ENCODE results near the gene HEG1. TPM values are rescaled to one million over a fixed set of nuclear protein-coding genes. Genes with fewer than 3 reads are reported as not detected.

The HEG1 gene
- total RNA-seq, 2 experiments from 2014 or later: 58.6 to 61.7 TPM

DNA sequence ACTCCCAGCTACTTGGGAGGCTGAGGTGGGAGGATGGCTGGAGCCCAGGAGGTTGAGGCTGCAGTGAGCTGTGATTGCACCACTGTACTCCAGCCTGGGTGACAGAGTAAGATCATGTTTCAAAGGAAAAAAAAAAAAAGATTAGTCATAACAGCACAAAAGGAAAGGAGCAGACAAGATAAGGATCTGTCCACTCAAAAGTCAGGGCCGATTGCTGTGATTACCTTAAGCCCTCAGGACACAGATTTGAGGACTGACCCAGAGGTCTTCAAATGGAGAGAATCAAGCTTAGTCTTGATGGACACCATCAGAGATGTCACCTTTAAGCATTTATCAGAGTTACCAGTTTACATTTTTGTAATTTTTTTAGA is 23.9 kb upstream of the HEG1 start:
- H3K4me1 Mint-ChIP-seq (ENCODE audit: low read depth): peaks cover 37% of the 10 kb centered on the region
- ChIA-PET CTCF (no interaction called here), POLR2A (no interaction called here)
- H3K4me3 Mint-ChIP-seq: no peak overlapping the region
- DNase-seq (no peak), ATAC-seq (no peak)
- no peak overlapping the region for H3K27ac Mint-ChIP-seq
- peaks cover 11% of the 10 kb centered on the region for H3K27me3 Mint-ChIP-seq (ENCODE audit: low read depth)
- H3K36me3 Mint-ChIP-seq (ENCODE audit: low read depth): no peaks in the 10 kb centered on the region
- H3K9me3 Mint-ChIP-seq (ENCODE audit: insufficient read depth): no peaks in the 10 kb centered on the region

DNA sequence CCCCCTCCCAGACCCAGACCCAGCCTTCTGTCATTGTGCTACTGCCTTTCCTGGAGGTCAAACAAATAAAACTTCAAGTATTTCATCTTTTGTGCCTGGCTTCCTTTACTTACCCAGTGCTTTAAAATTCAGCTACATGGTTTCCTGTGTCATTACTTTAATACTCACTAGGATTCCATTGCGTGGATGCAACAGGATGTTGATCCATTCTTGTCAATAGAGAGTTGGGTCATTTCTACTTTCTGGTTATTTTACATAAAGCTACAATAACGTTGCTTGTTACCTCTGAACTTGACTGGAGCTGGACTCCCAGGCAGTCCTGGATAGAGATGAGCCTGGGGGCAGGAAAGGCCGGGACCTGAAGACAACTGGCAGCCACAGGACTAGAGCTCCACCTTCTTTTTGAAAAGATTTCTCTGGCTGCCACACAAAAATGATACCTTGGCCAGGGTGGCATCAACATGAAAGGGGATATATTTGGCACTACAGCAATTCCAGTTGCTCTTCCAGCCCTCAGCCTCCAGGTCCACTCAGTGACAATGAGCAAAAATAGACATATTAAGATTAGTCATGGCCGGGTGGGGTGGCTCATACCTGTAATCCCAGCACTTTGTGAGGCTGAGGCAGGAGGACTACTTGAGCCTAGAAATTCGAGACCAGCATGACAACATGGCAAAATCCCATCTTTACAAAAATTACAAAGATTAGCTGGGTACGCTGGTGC is 23.3 kb upstream of the HEG1 start:
- no peak overlapping the region for H3K27ac Mint-ChIP-seq
- ChIA-PET POLR2A (no interaction called here), CTCF (no interaction called here)
- H3K9me3 Mint-ChIP-seq (ENCODE audit: insufficient read depth): no peaks in the 10 kb centered on the region
- H3K27me3 Mint-ChIP-seq (ENCODE audit: low read depth): peaks cover 6% of the 10 kb centered on the region
- no peak overlapping the region for H3K4me3 Mint-ChIP-seq
- H3K4me1 Mint-ChIP-seq (ENCODE audit: low read depth): peaks cover 37% of the 10 kb centered on the region
- no peak for DNase-seq
- H3K36me3 Mint-ChIP-seq (ENCODE audit: low read depth): no peaks in the 10 kb centered on the region
- ATAC-seq: no peak

DNA sequence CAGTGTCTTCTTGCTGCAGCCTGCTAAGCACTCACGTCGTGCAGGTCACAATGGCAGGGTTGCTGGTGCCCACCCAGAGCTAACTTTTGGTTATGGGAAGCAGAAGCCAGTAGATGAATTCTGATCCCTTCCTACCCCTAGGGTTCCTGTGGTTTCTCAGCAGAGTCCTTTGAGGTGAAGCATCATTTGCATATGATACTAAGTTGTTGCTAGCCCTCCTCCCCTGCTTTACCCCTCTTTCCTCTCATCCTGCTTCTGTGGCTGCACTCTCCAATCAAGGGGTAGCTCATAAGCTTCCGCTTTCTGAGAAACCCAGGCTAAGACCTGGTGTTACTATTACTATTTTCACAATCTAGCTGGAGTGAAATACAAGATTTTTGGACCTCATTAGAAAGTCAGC is 22.1 kb upstream of the HEG1 start:
- Mint-ChIP-seq H3K27ac (no peak overlapping the region), H3K27me3 (ENCODE audit: low read depth) (peaks cover 3% of the 10 kb centered on the region), H3K36me3 (ENCODE audit: low read depth) (no peaks in the 10 kb centered on the region), H3K4me3 (no peak overlapping the region), H3K9me3 (ENCODE audit: insufficient read depth) (no peaks in the 10 kb centered on the region), H3K4me1 (ENCODE audit: low read depth) (peaks cover 37% of the 10 kb centered on the region)
- ATAC-seq: no peak
- DNase-seq: no peak
- ChIA-PET POLR2A (no interaction called here), CTCF (no interaction called here)

DNA sequence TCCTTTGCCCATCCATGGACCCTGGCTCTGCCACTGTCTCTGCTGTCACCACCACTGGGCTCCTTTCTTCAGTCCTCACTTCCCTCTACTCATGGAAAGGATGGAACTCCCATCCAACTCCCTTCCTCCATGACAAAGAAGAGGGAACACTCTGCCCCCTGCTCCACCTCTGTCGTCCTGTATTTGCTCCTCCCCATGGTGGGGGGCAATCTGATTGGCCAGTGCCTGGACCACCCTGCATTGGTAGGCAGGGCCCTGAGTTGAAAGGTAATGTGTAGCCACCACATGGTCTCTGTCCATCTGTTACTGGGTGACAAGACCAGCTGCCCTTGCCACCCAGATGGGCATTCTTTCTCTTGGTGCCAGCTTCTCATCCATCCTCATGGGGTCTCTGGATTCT is 20.7 kb upstream of the HEG1 start:
- no peak for DNase-seq
- no peak for ATAC-seq
- no peak overlapping the region for H3K4me3 Mint-ChIP-seq
- ChIA-PET CTCF (no interaction called here), POLR2A (no interaction called here)
- H3K4me1 Mint-ChIP-seq (ENCODE audit: low read depth): peaks cover 37% of the 10 kb centered on the region
- no peaks in the 10 kb centered on the region for H3K27me3 Mint-ChIP-seq (ENCODE audit: low read depth)
- H3K36me3 Mint-ChIP-seq (ENCODE audit: low read depth): no peaks in the 10 kb centered on the region
- H3K27ac Mint-ChIP-seq: peak overlapping the region; percentile 52
- H3K9me3 Mint-ChIP-seq (ENCODE audit: insufficient read depth): no peaks in the 10 kb centered on the region

DNA sequence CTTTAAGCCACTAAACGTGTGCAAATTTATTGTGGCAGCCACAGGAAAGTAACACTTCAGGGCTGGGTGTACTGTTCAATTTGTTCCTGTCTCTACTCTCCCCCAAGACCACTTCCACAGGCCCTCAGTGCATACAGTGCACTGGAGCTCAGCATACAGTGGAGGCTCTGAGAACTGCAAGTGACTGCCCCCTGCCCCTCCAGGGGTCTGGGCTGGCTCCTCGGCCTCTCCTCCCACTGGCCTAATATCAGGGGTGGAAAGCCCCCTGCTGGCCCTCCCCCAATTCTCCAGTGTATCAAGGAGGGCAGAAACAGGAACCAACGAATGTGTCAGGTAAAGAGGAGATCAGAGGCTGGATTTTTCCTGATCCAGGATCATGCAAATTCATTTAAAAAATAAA is 19.9 kb upstream of the HEG1 start:
- DNase-seq: no peak
- H3K4me3 Mint-ChIP-seq: no peak overlapping the region
- ChIA-PET CTCF (no interaction called here), POLR2A (no interaction called here)
- no peaks in the 10 kb centered on the region for H3K27me3 Mint-ChIP-seq (ENCODE audit: low read depth)
- peak; percentile 36 for ATAC-seq
- no peaks in the 10 kb centered on the region for H3K36me3 Mint-ChIP-seq (ENCODE audit: low read depth)
- H3K27ac Mint-ChIP-seq: no peak overlapping the region
- H3K4me1 Mint-ChIP-seq (ENCODE audit: low read depth): peaks cover 37% of the 10 kb centered on the region
- no peaks in the 10 kb centered on the region for H3K9me3 Mint-ChIP-seq (ENCODE audit: insufficient read depth)

DNA sequence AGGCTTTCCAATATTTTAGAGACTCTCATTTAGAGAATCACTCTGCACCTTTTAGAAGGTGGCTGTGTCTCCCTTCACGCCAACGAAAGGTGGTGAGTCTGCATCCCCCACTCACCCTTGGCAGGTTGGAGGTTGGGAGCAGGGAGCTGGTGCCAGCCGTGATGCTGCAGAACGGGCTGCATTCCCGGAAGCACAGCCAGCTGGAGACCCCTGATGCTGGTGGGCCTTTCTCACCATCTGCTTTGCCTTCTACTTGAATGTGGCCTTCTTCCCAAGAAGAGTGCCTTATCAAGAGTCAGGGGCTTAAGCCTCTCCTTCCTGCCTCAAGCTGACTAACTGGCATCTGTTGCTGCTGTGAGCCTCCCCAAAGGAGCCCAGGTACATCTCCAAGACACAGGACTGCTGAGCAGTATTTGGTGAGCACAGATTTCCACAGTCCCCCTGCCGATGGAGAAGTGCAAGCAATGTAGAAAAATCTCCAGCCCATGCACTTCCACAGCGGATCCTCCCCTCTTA is 17.7 kb upstream of the HEG1 start:
- CTCF ChIA-PET: interaction anchor here (0.9 kb wide), 1 partner anchor 21 kb away, joined by 3 read pairs; no protein-coding TSS in a partner anchor
- no peak for DNase-seq
- Mint-ChIP-seq H3K4me3 (no peak overlapping the region), H3K4me1 (ENCODE audit: low read depth) (peaks cover 33% of the 10 kb centered on the region), H3K27ac (no peak overlapping the region), H3K27me3 (ENCODE audit: low read depth) (no peaks in the 10 kb centered on the region), H3K36me3 (ENCODE audit: low read depth) (no peaks in the 10 kb centered on the region), H3K9me3 (ENCODE audit: insufficient read depth) (no peaks in the 10 kb centered on the region)
- POLR2A ChIA-PET: no interaction called here
- ATAC-seq: no peak

DNA sequence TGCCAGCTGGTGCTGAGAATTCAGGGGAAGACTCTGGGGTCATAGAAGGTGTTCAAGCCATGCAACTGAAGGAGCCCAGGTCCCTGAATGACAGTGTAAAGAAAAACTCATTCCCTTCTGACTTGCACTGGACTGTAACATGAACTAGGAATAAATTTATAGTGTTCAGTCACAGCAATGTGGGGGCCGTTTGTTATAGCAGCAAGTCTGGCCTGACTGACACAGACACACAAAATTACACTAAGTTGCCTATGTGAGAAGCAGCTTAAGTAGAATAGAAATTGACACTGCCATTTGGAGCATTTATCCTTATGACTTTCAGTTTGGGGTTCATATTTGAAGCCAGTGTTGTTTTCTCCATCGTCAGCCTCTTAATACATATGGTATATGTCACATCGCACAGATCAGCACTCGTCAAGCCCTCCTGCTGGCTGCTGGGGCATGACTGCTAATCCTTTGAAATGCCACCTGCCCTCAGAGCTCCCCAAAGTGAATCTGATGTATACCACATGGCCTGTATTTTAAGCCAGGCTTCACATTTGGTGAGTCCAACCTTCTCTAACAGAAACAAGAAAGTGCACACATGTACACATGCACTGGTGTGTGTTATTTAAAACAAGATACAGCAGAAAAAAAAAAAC is 17.1 kb upstream of the HEG1 start:
- Mint-ChIP-seq H3K27me3 (ENCODE audit: low read depth) (no peaks in the 10 kb centered on the region), H3K4me3 (no peak overlapping the region), H3K9me3 (ENCODE audit: insufficient read depth) (no peaks in the 10 kb centered on the region), H3K27ac (no peak overlapping the region), H3K4me1 (ENCODE audit: low read depth) (peaks cover 27% of the 10 kb centered on the region), H3K36me3 (ENCODE audit: low read depth) (no peaks in the 10 kb centered on the region)
- ATAC-seq (no peak), DNase-seq (no peak)
- ChIA-PET CTCF (interaction anchor here (0.6 to 1.0 kb wide), 2 partner anchors 16 to 442 kb away, joined by 3 read pairs; no protein-coding TSS in a partner anchor), POLR2A (no interaction called here)

DNA sequence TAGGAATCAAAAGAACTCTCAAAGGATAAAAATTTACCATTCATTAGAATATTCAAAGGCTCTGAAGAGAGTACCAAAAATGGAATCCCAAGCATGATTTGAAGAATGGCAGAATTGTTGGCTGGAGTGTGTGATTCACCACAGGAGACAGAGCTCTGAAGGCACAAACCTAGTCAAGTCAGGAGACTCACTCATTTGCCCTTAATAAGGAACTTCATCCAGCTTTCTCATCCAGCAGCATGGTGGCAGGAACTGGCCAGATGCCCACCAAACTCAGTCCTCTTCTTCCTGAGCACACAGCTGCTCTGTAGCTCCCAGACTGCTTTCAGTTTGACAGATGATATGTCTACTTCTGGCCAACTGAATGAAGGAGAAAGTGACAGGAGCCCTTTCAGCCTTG is 16.5 kb upstream of the HEG1 start:
- no peak overlapping the region for H3K4me3 Mint-ChIP-seq
- no peaks in the 10 kb centered on the region for H3K36me3 Mint-ChIP-seq (ENCODE audit: low read depth)
- ATAC-seq (no peak), DNase-seq (no peak)
- POLR2A ChIA-PET: no interaction called here
- CTCF ChIA-PET: interaction anchor here (0.6 to 1.0 kb wide), 2 partner anchors 15 to 442 kb away, joined by 3 read pairs; no protein-coding TSS in a partner anchor
- H3K27me3 Mint-ChIP-seq (ENCODE audit: low read depth): peaks cover 2% of the 10 kb centered on the region
- no peaks in the 10 kb centered on the region for H3K9me3 Mint-ChIP-seq (ENCODE audit: insufficient read depth)
- H3K4me1 Mint-ChIP-seq (ENCODE audit: low read depth): peaks cover 21% of the 10 kb centered on the region
- H3K27ac Mint-ChIP-seq: no peak overlapping the region

DNA sequence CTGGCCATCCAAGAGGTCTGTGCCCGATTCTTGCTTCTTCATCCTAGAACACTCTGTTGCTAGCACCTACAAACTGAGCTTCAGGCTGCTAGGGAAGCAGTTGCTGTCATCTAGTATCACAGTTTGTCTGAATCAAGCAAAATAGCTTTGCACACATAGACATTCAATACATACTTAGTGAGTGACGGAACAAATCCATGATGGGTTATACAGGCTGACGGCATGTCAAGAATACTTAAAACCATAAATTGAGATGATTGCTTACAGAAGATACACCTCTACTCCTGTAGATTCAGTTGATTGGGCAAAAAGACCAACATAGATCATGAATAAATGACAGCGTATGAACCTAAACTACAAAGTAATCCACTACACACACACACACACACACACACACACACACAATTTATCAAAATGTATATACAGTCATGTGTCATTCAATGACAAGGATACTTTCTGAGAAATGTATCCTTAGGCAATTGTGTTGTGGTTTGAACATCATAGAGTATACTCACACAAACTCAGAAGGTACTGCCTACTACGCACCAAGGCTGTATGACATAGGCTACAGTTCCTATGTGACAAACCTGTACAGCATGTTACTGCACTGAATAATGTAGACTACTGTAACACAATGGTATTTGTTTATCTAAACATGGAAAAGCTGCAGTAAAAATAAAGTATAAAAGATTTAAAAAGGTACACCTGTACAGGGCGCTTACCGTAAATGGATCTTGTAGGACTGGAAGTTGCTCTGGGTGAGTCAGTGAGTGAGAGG is 14.4 kb upstream of the HEG1 start:
- CTCF ChIA-PET: interaction anchor here (1.2 kb wide), 1 partner anchor 16 kb away, joined by 3 read pairs; no protein-coding TSS in a partner anchor
- POLR2A ChIA-PET: no interaction called here
- no peak for DNase-seq
- peak overlapping the region; percentile 74 for H3K27ac Mint-ChIP-seq
- peaks cover 7% of the 10 kb centered on the region for H3K27me3 Mint-ChIP-seq (ENCODE audit: low read depth)
- no peak for ATAC-seq
- H3K9me3 Mint-ChIP-seq (ENCODE audit: insufficient read depth): no peaks in the 10 kb centered on the region
- peaks cover 15% of the 10 kb centered on the region for H3K4me1 Mint-ChIP-seq (ENCODE audit: low read depth)
- H3K4me3 Mint-ChIP-seq: no peak overlapping the region
- H3K36me3 Mint-ChIP-seq (ENCODE audit: low read depth): no peaks in the 10 kb centered on the region

DNA sequence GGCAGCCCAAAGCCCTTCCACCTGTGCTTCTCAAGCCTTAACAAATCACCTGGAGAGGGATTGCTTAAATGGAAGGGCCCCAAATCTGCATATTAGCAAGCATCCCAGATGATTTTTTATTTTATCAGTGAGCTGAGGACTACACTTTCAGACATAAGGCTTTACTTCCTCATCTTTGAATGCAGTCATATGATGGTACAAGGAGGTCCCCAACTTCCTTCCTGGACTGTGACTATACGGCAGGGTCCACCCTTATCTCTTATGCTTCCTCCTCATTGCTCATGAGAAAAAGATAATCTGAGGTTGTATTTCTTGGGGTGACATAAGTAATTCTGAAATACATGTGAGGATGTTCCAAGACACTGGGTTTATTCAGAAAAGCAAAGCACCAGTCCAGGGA is 13.7 kb upstream of the HEG1 start:
- CTCF ChIA-PET: no interaction called here

DNA sequence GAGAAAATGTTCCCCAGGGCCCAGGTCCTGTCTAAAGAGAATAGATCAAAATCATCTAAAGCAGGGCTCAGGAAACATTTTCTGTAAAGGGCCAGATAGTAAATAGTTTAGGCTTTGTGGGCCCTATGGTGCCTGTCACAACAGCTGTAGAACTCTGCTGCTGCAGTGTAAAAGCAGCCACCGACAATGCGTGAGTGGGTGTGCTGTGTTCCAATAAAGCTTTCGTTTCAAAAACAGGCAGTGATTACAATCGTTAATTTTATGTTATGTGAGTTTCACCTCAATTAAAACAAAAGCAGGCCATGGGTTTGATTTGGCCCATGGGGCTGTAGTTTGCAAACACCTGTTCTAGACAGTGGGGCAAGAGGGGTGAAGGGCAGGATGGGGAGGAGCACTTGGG is 12.5 kb upstream of the HEG1 start:
- Mint-ChIP-seq H3K4me1 (ENCODE audit: low read depth) (peaks cover 15% of the 10 kb centered on the region), H3K27ac (no peak overlapping the region), H3K9me3 (ENCODE audit: insufficient read depth) (no peaks in the 10 kb centered on the region), H3K27me3 (ENCODE audit: low read depth) (peaks cover 18% of the 10 kb centered on the region), H3K36me3 (ENCODE audit: low read depth) (no peaks in the 10 kb centered on the region), H3K4me3 (no peak overlapping the region)
- DNase-seq (no peak), ATAC-seq (no peak)
- ChIA-PET POLR2A (no interaction called here), CTCF (no interaction called here)

More for the DNA sequence above, 13.7 kb upstream of the HEG1 start:
- POLR2A ChIA-PET: no interaction called here
- H3K4me1 Mint-ChIP-seq (ENCODE audit: low read depth): peaks cover 15% of the 10 kb centered on the region
- peak overlapping the region; percentile 74 for H3K27ac Mint-ChIP-seq
- DNase-seq (no peak), ATAC-seq (peak; percentile 33)
- H3K36me3 Mint-ChIP-seq (ENCODE audit: low read depth): no peaks in the 10 kb centered on the region
- H3K27me3 Mint-ChIP-seq (ENCODE audit: low read depth): peaks cover 9% of the 10 kb centered on the region
- H3K9me3 Mint-ChIP-seq (ENCODE audit: insufficient read depth): no peaks in the 10 kb centered on the region
- H3K4me3 Mint-ChIP-seq: no peak overlapping the region

DNA sequence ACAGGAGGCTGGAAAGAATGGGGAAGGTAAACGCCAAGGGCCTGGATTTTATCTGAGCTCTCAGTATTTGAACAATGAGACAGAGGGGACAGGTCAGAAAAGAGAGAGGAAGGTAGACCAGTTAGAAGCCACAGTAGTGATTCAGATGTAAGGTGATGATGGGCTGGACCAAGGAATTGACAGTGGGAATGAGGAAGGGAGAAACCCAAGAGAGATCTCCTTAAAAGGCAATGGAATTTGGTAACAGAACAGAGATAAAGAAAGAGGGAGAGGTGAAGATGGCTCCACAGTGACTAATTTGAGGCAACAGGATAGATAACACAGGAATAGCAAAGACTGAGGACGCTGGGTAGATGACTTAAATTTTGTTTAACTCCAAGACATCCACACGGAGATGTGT is 11.4 kb upstream of the HEG1 start:
- POLR2A ChIA-PET: no interaction called here
- Mint-ChIP-seq H3K36me3 (ENCODE audit: low read depth) (no peaks in the 10 kb centered on the region), H3K27me3 (ENCODE audit: low read depth) (peaks cover 25% of the 10 kb centered on the region), H3K4me1 (ENCODE audit: low read depth) (peaks cover 15% of the 10 kb centered on the region), H3K4me3 (no peak overlapping the region), H3K27ac (no peak overlapping the region), H3K9me3 (ENCODE audit: insufficient read depth) (no peaks in the 10 kb centered on the region)
- no peak for DNase-seq
- CTCF ChIA-PET: no interaction called here
- ATAC-seq: no peak

All from activated CD8-positive, alpha-beta T cell treated with anti-CD3 and anti-CD28 coated beads, Interleukin-2, amount 10 ng/mL, durations not matched to agents 7 days and 5 days (primary cell).